WI38 (cell line): ENCODE measurements around the gene TMX4.

ENCODE experiments used
- H3K4me3 ChIP-seq: 2 replicates; pipeline ENCODE4 v1.5.1; 2011; ENCODE audit warnings: low read depth, mild to moderate bottlenecking, control low read depth, low read length
- CTCF ChIP-seq: IDR thresholded peaks from 2 replicates; pipeline ENCODE4 v1.5.1; 2012; ENCODE audit warnings: low read depth, mild to moderate bottlenecking, control low read depth, low read length

The TMX4 gene

GRCh38 chr20:7943891-7944290 lies 75.7 kb downstream of the TMX4 start:
- H3K4me3 ChIP-seq = no peak overlapping the region
- TF ChIP-seq CTCF = no peak

GRCh38 chr20:7940341-7940740 lies 79.2 kb downstream of the TMX4 start, which contains the start of gene HAO1:
TSS of gene HAO1 (minus strand) at chr20:7940458. CDS start at chr20:7940422, 36 bp downstream.
- H3K4me3 ChIP-seq = no peak within 1 kb of the TSS
- TF ChIP-seq CTCF = no peak

- H3K4me3 ChIP-seq = no peak overlapping the region
Observed at GRCh38 chr20:7939663-7940062, 79.9 kb downstream of the TMX4 start.

GRCh38 chr20:7938058-7938457 lies 81.5 kb downstream of the TMX4 start:
- no peak for TF ChIP-seq CTCF
- H3K4me3 ChIP-seq = no peak overlapping the region

More at GRCh38 chr20:7939663-7940062, 79.9 kb downstream of the TMX4 start:
- TF ChIP-seq CTCF = no peak

GRCh38 chr20:7937328-7937727 lies 82.2 kb downstream of the TMX4 start:
- no peak for TF ChIP-seq CTCF
- H3K4me3 ChIP-seq = no peak overlapping the region

- no peak for TF ChIP-seq CTCF
- no peak overlapping the region for H3K4me3 ChIP-seq
Observed at GRCh38 chr20:7935027-7935551, 84.5 kb downstream of the TMX4 start.

- no peak overlapping the region for H3K4me3 ChIP-seq
- no peak for TF ChIP-seq CTCF
Observed at GRCh38 chr20:7933346-7933745, 86.2 kb downstream of the TMX4 start.
